ENCODE data around the gene DOC2A. TPM values are rescaled to one million over a fixed set of nuclear protein-coding genes. Genes with fewer than 3 reads are reported as not detected.

The DOC2A gene
- total and polyA plus RNA-seq, 9 of the 15 experiments (the other 6 are each of a cell fraction or from before 2014, with no cell fraction given) = 0.03 to 0.38 (median 0.28) TPM; not detected in 1

DNA sequence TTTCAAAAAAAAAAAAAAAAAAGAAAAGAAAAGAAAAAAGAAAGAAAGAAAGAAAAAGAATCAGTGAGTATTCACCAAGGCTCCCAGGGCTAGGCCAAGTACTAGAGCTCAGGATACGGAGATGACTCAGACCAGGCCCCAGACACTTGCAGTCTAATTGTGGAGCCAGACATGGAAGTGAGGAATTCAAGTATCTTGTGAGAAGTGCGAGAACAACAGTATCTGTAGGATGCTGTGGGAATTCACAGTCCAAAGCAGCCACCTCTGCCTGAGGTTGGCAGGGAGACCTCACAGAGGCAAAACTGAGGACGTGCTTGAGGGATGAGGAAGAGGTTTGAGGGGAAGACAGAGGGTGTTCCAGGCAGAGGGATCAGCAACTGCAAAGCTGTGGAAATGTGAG lies 40.7 kb upstream of the DOC2A start:
- Histone ChIP-seq H3K27ac (ENCODE audit: extremely low read depth, low read depth, low read length) (peak overlapping the region; percentile 3; the same call in 2 of the 3 replicates), H3K9me3 (replicated peaks; ENCODE audit: control insufficient read depth, insufficient read depth, low read depth, low read length) (no peaks in the 10 kb centered on the region), H4K20me1 (replicated peaks; ENCODE audit: control insufficient read depth, insufficient read depth, low read length) (peaks cover 4% of the 10 kb centered on the region; the same call in 1 of the 2 replicates), H3K4me3 (no peak overlapping the region), H3K36me3 (ENCODE audit: control insufficient read depth, insufficient read depth, low read length) (0 out of 3 replicates have a peak, but pooled peaks cover 5% of the 10 kb centered on the region), H3K9me1 (ENCODE audit: control insufficient read depth, insufficient read depth, low read length) (no peaks in the 10 kb centered on the region), H3K27me3 (ENCODE audit: control insufficient read depth in 2 of 2, insufficient read depth in 2 of 2, low read length in 2 of 2) (no peaks in the 10 kb centered on the region), H2AFZ (ENCODE audit: low read depth, low read length) (no peak overlapping the region), H3K4me2 (ENCODE audit: insufficient read depth, low read length) (no peak overlapping the region), H3K9ac (ENCODE audit: insufficient read depth in 1 of 2, low read depth in 2 of 2, low read length in 2 of 2) (peak overlapping the region in 1 of 2 experiments; percentile 50; a peak in 1 of 4 replicates), H3K79me2 (ENCODE audit: control insufficient read depth, insufficient read depth, low read length) (peaks cover 14% of the 10 kb centered on the region; the same call in 2 of the 3 replicates), H3K4me1 (replicated peaks in 1 of 2; ENCODE audit: control insufficient read depth in 2 of 2, insufficient read depth in 2 of 2, low read length in 2 of 2) (peaks cover 19 to 32% of the 10 kb centered on the region in 2 experiments)
- CTCF ChIA-PET (ENCODE audit: low intra/inter-chr PET ratio) = no interaction called here
- FAIRE-seq = no peak
- POLR2A ChIA-PET = no interaction called here
- ATAC-seq = no peak
- no peak for DNase-seq (ENCODE audit: extremely low read depth in 1 of 4, low spot score in 3 of 4)
- intact Hi-C loops (cut with micrococcal nuclease) (no loop called here), in situ Hi-C loops (cut with MboI) (no loop called here)
- TF ChIP-seq MAX (CRISPR knock-in tag; IDR thresholded peaks at IDR 0.05) (peak; percentile 36; the same call in 1 of the 2 replicates), FOSL1 (tag; conservative IDR thresholded peaks at IDR 0.05) (0 out of 2 replicates have a peak, but pooled peaks have one; percentile 20), MAZ (CRISPR knock-in tag; conservative IDR thresholded peaks at IDR 0.05 in 1 of 2, IDR thresholded peaks at IDR 0.05 in 1 of 2) (no peak)
- TF ChIP-seq, protein P1, sequence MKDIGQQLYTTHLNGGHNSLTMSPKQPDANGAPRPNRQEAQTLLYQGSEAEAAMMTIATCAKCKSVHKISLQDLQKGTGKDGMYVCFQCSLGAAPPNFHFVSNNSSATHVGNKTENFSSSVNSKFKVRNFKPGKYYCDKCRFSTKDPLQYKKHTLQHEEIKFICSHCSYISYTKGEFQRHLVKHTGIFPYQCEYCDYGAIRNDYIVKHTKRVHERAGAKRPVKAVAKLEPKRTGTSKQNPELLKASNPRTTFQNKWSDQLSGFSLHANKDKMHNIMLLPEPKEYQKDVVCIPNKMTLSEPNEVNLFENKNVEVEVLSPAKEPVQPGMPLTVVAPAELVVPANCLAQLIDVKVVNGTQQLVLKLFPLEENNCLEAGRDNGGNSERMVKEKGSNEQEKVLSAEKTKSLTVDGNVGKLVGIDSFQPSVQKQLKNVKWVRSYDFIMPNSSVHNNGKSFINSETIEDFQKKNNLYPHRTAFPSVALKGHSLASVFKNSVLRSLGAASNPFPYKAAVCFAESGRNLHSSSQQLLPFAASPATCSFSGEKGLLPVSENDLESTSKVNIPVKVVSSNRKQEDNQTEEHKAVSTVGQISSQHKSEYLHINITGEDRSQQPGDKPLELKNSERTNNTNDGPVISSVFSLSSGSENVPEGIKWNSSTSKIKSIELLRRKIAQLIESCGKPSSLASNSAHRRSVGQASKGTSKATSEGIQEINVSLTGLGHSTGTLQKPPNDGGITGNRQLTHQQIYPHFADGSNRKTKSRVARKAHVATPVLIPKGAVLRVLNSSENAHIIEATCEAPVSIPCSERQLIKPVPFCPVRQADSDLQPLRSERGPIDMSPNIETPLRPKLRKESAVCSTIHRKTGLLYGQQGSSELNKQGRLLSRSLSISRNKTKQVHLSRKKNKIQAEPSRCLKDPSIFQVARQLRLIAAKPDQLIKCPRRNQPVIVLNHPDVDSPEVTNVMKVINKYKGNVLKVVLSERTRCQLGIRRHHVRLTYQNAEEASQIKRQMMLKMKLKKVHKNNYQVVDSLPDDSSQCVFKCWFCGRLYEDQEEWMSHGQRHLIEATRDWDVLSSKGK (CRISPR knock-in tag; IDR thresholded peaks at IDR 0.05) = no peak
- BruUV-seq (replicated peaks) = no TSS peak
- 71% methylated on average over 3 of the region's 3 CpGs for WGBS (ENCODE audit: insufficient coverage, low coverage, missing lambda C conversion rate)
